Tibial artery (tissue), 4 donors: ENCODE results near the gene FRMD4A.

ENCODE experiments used
- DNase-seq, 2 donors: peaks; one replicate each; pipeline ENCODE4 v3.0.0-alpha.2; 2019
- H3K27ac ChIP-seq, 2 donors: fragments of 200-600 bp; sonication (generic) in 1 of 2; 1 replicate in 1 of 2; 2 replicates in 1 of 2; pipeline ENCODE4 v1.5.1; 2018 to 2019; ENCODE audit warnings: mild to moderate bottlenecking in 1 of 2
- H3K27me3 ChIP-seq, 2 donors: fragments of 200-600 bp; sonication (generic) in 1 of 2; one replicate each; pipeline versions ENCODE4 v1.5.1 to v1.6.0; 2016 to 2019
- H3K36me3 ChIP-seq, 3 donors: fragments of 200-600 bp; sonication (generic) in 2 of 3; one replicate each; pipeline ENCODE4 v1.5.1; 2016 to 2019; ENCODE audit warnings: mild to moderate bottlenecking in 2 of 3
- H3K4me1 ChIP-seq, 4 donors: fragments of 200-600 bp; sonication (generic) in 2 of 4; 1 replicate in 3 of 4; 2 replicates in 1 of 4; pipeline ENCODE4 v1.5.1; 2016 to 2019
- H3K4me3 ChIP-seq, 2 donors: fragments of 200-600 bp; sonication (generic) in 1 of 2; 1 replicate in 1 of 2; 2 replicates in 1 of 2; pipeline ENCODE4 v1.5.1; 2018 to 2019; ENCODE audit warnings: mild to moderate bottlenecking in 2 of 2
- H3K9me3 ChIP-seq, 3 donors: fragments of 200-600 bp; sonication (generic) in 1 of 3; one replicate each; pipeline ENCODE4 v1.5.1; 2016 to 2019
- CTCF ChIP-seq, 2 experiments: fragments of 200-600 bp in 1 of 2; fragments of 450-650 bp in 1 of 2; IDR thresholded peaks; one replicate each; pipeline ENCODE4 v1.5.1; 2017 to 2019; ENCODE audit warnings: antibody characterized with exemption in 2 of 2, mild to moderate bottlenecking in 1 of 2, moderate library complexity in 1 of 2
- intact Hi-C: fragments of 100-400 bp; cut with DNase I; formaldehyde crosslinking; loops from one replicate; pipeline ENCODE4 v1.15.0; 2023; ENCODE audit warnings: low total_unique reads

Gene FRMD4A

GRCh38 chr10:14116021-14116420 lies 214.7 kb downstream of the FRMD4A start:
- Histone ChIP-seq H3K36me3 (no peaks in the 10 kb centered on the region), H3K27me3 (no peaks in the 10 kb centered on the region), H3K4me3 (no peak overlapping the region), H3K27ac (no peak overlapping the region), H3K4me1 (no peaks in the 10 kb centered on the region), H3K9me3 (no peaks in the 10 kb centered on the region)
- TF ChIP-seq CTCF (IDR thresholded peaks at IDR 0.05), result no peak
- intact Hi-C loops, result no loop called here
- no peak for DNase-seq

GRCh38 chr10:14114791-14115190 lies 215.9 kb downstream of the FRMD4A start:
- Histone ChIP-seq H3K27me3 (no peaks in the 10 kb centered on the region), H3K9me3 (no peaks in the 10 kb centered on the region), H3K4me3 (no peak overlapping the region), H3K4me1 (no peaks in the 10 kb centered on the region), H3K36me3 (no peaks in the 10 kb centered on the region), H3K27ac (no peak overlapping the region)
- no peak for DNase-seq
- TF ChIP-seq CTCF (IDR thresholded peaks at IDR 0.05), result no peak
- intact Hi-C loops, result no loop called here

GRCh38 chr10:14112056-14112455 lies 218.7 kb downstream of the FRMD4A start:
- no peak for DNase-seq
- no peaks in the 10 kb centered on the region for H3K36me3 ChIP-seq
- H3K27ac ChIP-seq, result no peak overlapping the region
- H3K27me3 ChIP-seq, result peaks cover 0 to 3% of the 10 kb centered on the region in 2 donors
- no peaks in the 10 kb centered on the region for H3K4me1 ChIP-seq
- intact Hi-C loops, result no loop called here
- H3K4me3 ChIP-seq, result no peak overlapping the region
- no peaks in the 10 kb centered on the region for H3K9me3 ChIP-seq
- no peak for TF ChIP-seq CTCF (IDR thresholded peaks at IDR 0.05)

GRCh38 chr10:14111208-14111607 lies 219.5 kb downstream of the FRMD4A start:
- intact Hi-C loops, result no loop called here
- Histone ChIP-seq H3K4me1 (no peaks in the 10 kb centered on the region), H3K4me3 (no peak overlapping the region), H3K9me3 (no peaks in the 10 kb centered on the region), H3K27me3 (peaks cover 0 to 5% of the 10 kb centered on the region in 2 donors), H3K36me3 (no peaks in the 10 kb centered on the region), H3K27ac (no peak overlapping the region)
- TF ChIP-seq CTCF (IDR thresholded peaks at IDR 0.05), result no peak
- DNase-seq, result no peak

- Histone ChIP-seq H3K27me3 (peaks cover 0 to 5% of the 10 kb centered on the region in 2 donors), H3K4me3 (no peak overlapping the region), H3K9me3 (peaks cover 0 to 5% (median 0%) of the 10 kb centered on the region in 3 donors), H3K36me3 (no peaks in the 10 kb centered on the region), H3K4me1 (no peaks in the 10 kb centered on the region), H3K27ac (no peak overlapping the region)
- DNase-seq, result no peak
- intact Hi-C loops, result no loop called here
- TF ChIP-seq CTCF (IDR thresholded peaks at IDR 0.05), result no peak
Observed at GRCh38 chr10:14106828-14107227, 223.9 kb downstream of the FRMD4A start.

GRCh38 chr10:14102056-14102455 lies 228.7 kb downstream of the FRMD4A start:
- TF ChIP-seq CTCF (IDR thresholded peaks at IDR 0.05), result no peak
- no peak overlapping the region for H3K27ac ChIP-seq
- DNase-seq, result no peak
- intact Hi-C loops, result no loop called here
- no peaks in the 10 kb centered on the region for H3K36me3 ChIP-seq
- peaks cover 0 to 3% of the 10 kb centered on the region in 2 donors for H3K27me3 ChIP-seq
- no peaks in the 10 kb centered on the region for H3K4me1 ChIP-seq
- H3K4me3 ChIP-seq, result no peak overlapping the region
- H3K9me3 ChIP-seq, result peaks cover 0 to 5% (median 0%) of the 10 kb centered on the region in 3 donors
